GM23338 (cell line): ENCODE data around the gene DGKB.

ENCODE experiments used
- CREB1 ChIP-seq: fragments of 250-450 bp; sonication (Bioruptor Pico); IDR thresholded peaks from 2 replicates; pipeline ENCODE4 v1.5.0; 2020; ENCODE audit warnings: low read depth, mild to moderate bottlenecking, moderate library complexity
- CTCF ChIP-seq, 2 experiments: fragments of 200-600 bp in 1 of 2; sonication (generic) in 1 of 2; conservative IDR thresholded peaks; 2 replicates each; pipeline versions ENCODE4 v1.5.1 to v1.6.1; 2016 to 2017; ENCODE audit warnings: antibody characterized with exemption in 2 of 2, low read depth in 2 of 2, mild to moderate bottlenecking in 2 of 2, moderate library complexity in 1 of 2
- ETS1 ChIP-seq: IDR thresholded peaks from 2 replicates; pipeline ENCODE4 v1.6.1; 2016; ENCODE audit warnings: antibody characterized with exemption
- EZH2 ChIP-seq: fragments of 200-600 bp; sonication (generic); IDR thresholded peaks from one replicate; pipeline ENCODE4 v1.8.0; 2017; ENCODE audit warnings: antibody characterized with exemption, mild to moderate bottlenecking, low read depth; ENCODE audit not compliant: unreplicated experiment
- EZH2phosphoT487 ChIP-seq: fragments of 200-600 bp; sonication (generic); IDR thresholded peaks from one replicate; pipeline ENCODE4 v1.8.1; 2018; ENCODE audit warnings: antibody characterized with exemption; ENCODE audit not compliant: unreplicated experiment
- JUNB ChIP-seq: IDR thresholded peaks from one replicate; pipeline ENCODE4 v1.6.1; 2016; ENCODE audit warnings: antibody characterized with exemption; ENCODE audit not compliant: unreplicated experiment
- NANOG ChIP-seq: IDR thresholded peaks from 2 replicates; pipeline ENCODE4 v1.6.1; 2016; ENCODE audit warnings: antibody characterized with exemption, borderline replicate concordance
- POLR2AphosphoS5 ChIP-seq: IDR thresholded peaks from 2 replicates; pipeline ENCODE4 v1.6.1; 2016; ENCODE audit warnings: antibody characterized with exemption, low read depth
- REST ChIP-seq: IDR thresholded peaks from one replicate; pipeline ENCODE4 v1.6.1; 2018; ENCODE audit warnings: antibody characterized with exemption; ENCODE audit not compliant: unreplicated experiment
- STAT1 ChIP-seq: IDR thresholded peaks from one replicate; pipeline ENCODE4 v1.6.1; 2016; ENCODE audit warnings: antibody characterized with exemption; ENCODE audit not compliant: unreplicated experiment
- ZNF114 ChIP-seq: fragments of 250-450 bp; sonication (Bioruptor Pico); IDR thresholded peaks from 2 replicates; pipeline ENCODE4 v1.5.0; 2020; ENCODE audit warnings: mild to moderate bottlenecking, moderate library complexity
- ZNF331 ChIP-seq: fragments of 250-450 bp; sonication (Bioruptor Pico); IDR thresholded peaks from 2 replicates; pipeline ENCODE4 v1.5.0; 2020; ENCODE audit warnings: low read depth, mild to moderate bottlenecking, moderate library complexity

- TF ChIP-seq POLR2AphosphoS5 (no peak), CTCF (conservative IDR thresholded peaks at IDR 0.05; ENCODE audit: low read depth in 2 of 2) (no peak), EZH2phosphoT487 (no peak), ZNF331 (CRISPR knock-in tag) (no peak), JUNB (no peak), EZH2 (no peak), ZNF114 (no peak), REST (no peak), STAT1 (no peak), CREB1 (CRISPR knock-in tag) (no peak), NANOG (no peak), ETS1 (no peak)
These were observed 212.5 kb downstream of the DGKB start for GRCh38 chr7:14690075-14690474.
